ENCODE data around the gene HOXB3.

The HOXB3 gene

DNA sequence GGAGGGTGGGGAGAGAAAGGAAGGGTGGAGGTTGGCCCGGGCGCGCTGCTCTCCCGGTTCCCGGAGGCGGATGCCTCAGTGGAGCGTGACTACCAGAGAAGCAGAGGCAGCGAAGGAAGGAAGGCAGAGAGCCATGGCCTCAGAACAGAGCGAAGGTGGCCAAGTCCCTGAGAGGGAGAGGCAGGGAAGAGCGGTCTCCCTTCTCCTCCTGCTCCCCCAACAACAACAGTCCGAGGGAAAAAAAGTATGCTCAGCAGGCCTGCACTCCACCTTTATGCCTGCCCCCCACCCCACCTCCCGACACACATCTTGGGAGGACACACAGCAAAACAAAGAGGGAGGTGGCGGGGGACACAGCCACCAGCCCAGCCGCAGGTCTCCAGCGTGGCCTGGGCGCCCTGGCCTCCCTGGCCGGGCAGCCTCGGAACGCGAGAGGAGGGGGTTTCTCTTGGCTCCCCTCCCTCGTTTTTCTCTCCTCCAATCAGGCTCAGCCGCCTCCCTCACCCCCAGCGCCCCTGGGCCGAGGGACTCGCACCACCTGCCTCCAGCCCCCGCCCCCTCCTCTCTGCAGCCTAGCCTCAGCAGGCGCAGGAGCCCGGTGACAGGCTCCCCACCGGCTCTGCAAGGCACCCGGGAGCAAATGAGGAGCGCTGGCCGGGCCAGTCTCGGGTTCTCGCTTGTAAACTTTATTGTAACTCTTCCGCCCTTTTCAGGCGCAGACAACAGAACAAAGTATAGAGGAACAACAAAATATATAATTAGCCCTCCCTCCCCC is 21.8 kb upstream of the HOXB3 start:
- DNase-seq, result peak in 1 of 2 donors; percentile 36

DNA sequence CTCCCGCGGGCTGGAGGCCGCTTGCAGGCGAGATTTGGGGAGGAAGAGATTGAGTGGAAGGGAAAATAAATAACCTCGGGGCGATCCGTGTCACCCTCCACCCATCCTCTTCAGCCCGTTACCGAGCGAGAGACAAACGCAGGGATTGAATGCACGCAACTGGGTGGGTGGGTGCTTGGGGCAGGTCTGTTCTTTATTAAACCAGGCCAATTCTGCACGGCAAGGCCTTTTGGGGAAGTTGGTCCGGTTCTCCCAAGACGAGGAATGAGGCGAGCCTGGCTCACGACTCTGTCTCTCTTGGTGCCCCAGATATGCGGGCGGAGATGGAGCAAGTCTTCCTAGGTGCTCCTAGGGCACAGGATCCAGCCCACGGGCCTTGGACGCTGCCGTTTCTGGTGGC is 21.2 kb upstream of the HOXB3 start:
- DNase-seq, result no peak

DNA sequence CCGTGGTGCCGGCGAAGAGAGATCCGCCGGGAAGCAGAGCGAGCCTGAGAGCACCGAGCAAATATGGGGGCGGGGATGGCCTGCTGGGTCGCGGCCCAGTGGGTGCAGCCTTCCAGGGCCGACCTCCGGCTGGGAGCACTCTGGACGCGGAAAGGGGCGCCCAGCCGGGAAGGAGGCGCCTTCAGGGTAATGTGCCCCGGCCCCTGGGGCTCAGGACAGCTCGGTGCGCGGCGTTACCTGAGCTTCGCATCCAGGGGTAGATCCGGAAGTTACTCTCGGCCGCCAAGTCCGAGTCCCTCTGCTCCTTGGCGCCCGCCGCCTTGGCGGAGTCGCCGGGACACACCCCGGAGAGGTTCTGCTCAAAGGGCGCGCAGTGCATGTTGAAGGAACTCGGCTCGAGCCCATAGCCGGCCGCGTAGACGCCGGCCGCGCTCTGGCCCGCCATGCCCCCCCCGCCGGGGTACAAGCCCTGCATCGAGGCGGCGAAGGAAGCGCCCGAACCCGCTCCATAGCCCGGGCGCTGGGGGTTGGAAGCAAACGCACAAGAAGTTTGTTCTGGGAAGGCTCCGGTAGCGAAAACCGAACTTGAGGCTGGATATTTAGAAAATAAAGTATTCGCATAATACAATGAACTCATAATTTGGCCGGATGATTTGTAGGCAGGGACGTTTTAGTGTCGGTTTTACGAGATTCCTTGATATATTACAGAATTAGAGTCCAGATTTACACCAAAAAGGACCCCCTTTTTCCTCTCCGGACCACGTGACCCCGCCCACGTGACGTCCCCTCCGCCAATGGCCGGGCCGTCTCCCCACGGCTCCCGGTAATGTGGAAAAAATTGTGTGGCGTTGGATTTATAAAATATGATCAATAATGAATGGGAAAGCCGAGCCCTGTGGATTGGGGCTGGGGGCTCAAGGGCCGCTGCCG is 20.5 kb upstream of the HOXB3 start, which contains the start of gene HOXB7:
Gene HOXB7, minus strand, starts transcription at position 736 of the 930 bp plus-strand sequence. Its CDS starts 99 bp downstream, at position 637.
- DNase-seq, result peak; percentile 77 to 80

DNA sequence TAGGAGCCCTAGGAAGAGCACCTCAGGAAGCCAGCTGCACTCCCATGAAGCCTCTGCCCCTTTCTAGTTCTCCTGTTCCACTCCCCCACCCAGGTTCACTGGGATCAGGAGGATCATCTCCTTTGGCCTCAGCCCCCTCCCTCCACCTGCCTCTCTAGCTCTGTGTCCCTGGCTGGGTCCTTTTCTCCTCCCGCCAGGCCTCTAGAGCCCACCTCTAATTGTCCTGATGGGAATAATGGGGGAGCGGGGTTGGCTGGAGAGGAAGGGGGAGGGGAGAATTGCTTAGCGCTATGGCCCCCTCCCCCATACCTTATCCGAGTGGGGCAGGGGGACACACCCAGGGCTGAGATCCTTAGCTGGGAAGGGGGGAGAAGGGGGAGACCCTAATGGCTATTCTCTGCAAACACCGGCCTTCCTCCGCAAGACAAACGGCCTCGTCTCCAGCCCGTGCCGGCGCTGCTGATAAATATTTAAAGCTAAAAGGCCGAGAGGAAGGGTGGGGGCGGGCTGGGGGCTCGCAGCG is 19.8 kb upstream of the HOXB3 start:
- no peak for DNase-seq

DNA sequence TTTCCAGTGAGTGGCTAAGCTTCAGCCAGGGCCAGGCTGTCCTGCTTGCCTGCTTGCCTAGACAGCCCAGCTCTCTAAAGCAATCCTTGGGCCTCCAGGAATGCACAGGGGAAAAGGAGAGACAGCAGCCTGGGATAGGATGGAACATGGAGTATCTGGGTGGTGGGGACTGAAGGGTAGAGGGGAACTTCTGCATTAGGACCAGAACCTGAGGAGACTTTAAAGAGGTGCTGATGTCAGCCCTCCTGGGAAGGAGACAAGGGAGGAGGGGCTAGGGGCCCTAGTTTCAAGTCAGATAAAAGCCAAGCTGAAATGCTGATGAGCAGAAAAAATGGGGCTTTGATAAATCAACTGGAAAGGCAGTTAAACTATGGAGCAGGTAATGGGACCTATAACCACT is 19.0 kb upstream of the HOXB3 start:
- no peak for DNase-seq

DNA sequence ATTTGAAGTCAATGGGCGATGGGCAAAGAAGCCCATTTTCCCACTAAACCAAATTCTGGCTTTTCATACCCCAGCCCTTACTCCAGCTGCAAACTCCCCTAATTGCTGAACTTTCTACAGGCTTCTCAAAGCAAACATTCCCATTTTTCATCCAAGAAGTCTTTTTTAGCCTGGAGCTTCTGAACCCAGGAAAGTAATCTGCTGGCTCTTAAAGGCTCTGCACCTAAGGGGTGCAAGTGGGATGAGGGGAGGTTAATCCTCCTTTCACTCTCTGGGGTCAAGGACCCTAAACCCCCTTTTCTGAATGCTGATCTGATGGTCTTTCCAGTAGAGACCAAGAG is 18.4 kb upstream of the HOXB3 start:
- no peak for DNase-seq

DNA sequence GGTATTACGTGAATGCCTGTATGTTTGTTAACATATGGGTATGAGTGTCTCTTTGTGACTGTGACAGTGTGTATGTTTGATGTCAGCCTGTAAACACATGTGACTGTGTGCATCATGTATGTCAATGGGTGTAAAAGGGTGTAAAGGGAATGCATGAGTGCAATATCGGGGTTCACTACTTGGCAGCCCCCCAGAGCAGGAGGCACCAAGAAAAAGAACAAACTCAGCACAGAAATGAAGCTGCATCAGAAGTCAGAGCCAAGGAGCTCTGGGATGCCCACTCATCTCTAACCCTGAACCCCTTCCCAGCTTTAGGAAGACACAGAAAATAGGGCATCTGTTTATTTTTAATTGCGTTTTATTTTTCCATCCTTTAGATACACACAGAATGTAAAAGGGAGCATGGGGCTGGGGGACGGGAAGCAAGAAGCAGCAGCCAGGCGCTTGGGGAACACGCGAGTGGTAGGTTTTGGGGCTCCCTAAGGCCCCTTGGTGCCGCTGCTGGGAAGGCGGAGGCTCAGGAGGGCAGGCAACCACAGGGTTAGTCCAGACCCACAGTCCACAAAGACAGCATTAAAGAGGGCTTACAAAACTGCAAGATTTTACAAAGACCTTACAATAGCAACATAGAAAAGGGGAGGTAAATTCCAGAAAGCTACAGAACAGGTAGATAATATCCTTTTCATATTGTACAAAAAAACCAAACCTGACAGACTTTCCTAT is 17.0 kb upstream of the HOXB3 start:
- DNase-seq, result no peak

DNA sequence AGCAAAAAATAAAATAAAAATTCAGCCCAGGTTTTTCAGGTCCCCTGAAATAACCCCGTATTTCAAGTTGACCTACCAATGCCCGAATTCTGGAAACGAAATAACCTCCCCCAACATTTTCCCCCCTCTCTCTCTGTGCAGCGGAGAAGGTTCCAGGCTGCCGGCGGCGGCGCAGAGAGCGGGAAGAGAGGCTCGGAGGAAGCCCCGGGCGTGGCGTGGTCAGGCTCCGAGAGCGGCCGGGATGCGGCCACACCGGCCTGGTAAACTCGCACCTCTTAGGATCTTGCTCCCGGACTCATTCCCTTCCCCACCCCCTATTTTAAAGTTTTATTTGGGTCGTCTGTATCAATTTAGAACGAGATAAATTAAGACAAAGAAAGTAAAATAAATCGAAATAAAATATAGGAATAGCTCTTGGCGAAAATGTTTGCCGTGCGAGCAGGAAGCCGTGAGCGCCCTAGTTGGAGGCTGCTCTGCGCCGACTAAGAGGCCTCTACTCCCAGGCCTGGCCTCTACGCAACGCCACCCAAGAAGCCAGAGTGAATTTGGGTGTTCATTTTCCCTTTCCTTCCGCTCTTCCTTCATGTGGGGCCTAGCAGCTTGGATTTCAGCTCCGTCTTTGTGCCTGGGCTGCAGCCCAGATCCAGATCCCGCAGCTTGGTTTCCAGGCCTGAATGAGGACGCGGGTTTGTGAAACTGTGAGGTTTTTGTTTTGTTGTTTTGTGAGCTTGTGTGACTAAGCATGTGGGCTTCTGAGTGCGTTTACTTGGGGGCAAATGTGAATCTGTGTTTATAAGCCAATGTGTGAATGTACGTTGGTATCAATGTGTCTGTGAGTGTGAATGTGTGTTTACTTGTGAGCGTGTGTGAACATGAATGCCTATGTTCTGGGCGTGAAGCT is 16.2 kb upstream of the HOXB3 start:
- no peak for DNase-seq

DNA sequence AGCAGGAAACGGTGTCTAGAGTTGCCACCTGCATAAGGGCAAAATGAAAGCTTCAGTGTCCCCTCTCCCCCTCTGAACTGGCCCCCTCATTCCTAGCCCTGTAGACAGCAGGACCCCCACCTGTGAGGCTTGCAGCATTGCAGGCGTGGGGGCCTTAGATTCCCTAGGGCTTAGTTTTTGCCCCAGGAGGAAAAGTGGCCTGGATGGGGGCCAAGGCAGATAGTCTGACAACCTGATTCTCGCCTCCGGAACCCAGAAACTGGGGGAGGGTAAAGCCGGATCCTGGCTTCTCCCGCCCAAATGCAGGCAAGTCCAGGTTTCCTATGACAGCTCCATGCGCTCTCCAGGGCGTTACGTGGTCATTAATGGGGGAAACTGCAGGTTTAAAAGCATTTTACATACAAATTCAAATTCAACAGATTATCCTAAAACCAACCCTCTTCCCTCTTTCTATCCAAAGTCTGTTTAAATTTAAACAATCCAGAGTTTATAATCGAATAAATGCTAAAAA is 15.4 kb upstream of the HOXB3 start:
- no peak for DNase-seq

DNA sequence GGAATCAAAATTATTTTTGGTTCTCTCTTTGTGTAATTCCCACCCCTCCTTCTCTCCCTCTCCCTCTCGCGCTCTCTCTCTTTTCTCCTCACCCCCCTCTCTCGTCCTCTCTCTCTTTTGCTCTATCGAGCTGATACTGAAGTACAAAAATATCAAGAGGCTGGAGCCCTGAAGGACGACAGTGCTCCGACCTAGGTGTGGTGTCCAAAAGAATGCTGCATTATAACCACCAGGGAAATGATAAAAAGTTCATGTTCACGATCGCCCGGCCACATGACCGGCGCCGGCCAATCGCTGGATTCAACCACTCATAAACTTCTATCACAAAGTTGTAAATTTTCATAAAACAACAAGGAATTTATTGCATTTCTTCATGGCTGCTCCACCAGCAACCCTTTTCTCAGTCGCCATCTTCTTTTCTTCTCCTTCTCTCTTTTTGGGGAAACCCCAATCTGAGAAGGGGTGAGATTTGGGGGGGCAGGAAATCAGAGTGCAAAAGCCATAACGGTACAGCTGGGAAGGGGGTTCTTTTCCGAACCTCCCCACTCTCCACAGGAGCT is 14.8 kb upstream of the HOXB3 start, which contains the start of gene HOXB6:
Gene HOXB6, minus strand, starts transcription at position 217 of the 560 bp plus-strand sequence. CDS start 6,836 bp downstream, outside the sequence.
- DNase-seq, result no peak

DNA sequence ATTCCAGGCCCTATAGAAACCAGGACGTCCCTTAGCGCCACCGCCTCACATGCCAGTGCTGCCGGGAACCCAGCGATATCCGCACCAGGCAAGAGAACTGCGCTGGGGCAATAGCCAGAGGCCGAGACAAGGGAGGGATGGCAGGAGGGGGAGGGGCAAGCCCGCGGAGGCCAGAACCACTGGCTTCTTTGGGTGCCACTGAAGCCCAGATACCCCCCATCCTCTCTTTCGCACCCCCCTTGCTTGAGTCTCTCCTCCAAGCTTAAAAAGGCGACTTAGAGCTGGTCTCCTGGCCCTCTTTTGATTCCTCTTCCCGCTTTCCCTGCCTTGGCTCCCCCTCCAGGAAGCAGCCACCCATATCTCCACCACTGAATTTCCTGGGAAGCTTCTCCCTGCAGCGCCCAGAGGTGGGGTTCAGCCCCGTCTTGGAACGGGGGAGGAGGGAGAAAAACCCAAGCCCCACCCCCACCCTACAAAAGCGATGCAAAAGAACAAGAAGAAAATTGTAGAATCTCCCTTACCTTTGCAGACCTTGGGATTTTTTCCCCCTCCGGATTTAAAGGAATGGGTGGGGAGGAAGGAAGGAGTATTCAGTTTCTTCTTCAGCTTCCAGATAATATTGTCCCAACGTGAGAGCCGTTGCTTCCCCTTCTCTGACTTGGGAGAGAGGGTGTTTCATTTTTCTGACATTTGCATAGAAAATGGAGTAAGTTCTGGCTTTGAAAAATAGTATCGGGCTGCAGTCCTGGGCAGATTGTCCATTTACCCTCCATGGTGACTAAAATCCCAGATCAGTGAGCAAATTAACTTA is 14.1 kb upstream of the HOXB3 start:
- no peak for DNase-seq

DNA sequence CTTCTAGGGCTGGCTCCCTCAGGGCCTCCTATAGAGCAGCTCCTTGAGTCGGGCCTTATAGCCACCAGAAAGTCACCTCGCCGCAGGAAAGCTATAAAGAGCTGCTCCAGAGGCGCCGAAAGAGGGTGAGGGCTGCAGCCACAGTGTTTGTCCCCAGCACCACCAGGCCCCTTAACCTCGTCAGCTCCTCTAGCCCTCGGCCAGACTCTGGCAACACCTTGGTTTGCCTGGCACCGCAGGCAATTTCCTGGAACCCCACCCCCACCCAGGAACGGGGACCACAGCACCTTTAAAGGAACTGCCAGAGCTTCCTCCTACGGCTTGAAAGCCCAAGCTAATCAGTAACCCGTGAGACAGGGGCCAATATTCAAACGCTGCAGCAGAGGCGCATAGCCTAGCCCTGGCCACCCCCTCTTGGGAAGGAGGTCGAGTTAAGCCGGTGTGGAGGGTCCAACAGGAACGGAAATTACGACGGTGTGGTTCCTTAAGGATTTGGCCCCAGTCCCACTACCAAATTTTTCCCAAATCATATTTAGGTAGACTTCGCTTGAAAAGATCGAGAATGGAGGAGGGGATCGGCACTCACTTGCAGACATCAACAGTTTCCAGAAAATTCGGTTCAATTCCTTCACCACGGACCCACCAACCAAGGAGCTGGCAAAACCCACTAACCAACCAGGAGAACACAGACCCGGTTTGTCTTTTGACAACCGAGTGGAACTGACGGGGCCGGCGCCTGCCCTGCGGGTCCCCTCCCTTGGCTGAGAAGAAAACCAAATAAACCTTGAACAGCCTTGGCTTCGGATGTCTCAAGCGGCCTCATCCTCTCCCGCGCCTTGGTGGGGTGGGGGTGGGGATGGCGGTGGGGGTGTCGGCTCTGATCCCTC is 11.7 kb upstream of the HOXB3 start:
- DNase-seq, result no peak

DNA sequence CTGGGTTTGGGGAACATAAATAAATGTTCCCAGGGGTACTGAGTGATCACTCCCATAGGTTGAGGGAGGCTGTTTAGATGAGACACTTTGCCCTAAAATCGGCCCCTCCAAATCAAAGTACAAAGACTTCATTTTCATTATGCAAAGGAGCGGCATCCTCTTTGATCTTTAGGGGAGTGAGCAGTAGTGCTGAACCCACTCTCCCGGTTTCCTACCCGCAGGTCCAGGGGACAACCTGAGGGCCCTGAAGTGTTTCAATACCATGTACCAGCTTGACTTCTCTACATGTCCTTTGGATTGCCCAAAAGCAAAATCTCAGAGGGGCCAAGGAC is 11.1 kb upstream of the HOXB3 start:
- DNase-seq, result no peak

DNA sequence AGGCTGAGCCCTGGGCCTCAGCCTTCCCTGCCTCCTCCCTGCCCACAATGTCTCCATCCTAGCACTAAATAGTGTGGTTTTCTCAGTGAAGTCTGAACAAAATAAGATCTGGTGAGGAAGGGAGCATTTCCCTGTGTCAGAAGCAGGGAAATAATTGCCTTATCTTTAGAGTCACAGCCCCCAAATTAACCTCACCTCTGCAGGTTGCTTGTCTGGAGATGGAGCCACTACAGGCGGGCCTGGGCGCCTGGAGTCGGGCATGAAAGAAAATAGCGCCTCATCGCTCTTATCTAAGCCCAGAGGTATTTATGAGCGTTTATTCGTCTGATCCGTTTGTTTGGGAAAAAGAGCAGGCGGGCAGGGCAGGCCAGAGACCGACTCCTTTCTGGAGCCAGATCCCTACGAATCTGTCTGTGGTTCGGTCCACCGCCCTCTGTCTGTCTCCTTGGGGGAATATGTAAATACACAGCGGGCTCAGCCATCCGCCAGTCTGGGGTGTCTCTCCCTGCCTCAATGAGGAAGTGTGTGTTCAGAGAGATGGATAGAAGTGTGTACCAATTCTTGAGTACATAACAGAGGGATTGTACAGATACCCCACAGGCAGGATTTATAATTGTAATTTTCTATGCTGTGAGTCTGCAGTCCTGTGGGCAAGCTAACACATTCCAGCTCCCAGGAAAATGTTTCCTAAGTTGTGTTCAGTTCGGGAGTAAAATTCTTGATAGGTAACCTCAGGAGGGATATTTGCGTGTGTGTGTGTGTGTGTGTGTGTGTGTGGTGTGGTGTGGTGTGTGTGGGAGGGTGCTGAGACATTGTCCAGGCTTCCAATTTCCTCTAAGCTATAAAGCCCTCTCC is 10.4 kb upstream of the HOXB3 start:
- no peak for DNase-seq

DNA sequence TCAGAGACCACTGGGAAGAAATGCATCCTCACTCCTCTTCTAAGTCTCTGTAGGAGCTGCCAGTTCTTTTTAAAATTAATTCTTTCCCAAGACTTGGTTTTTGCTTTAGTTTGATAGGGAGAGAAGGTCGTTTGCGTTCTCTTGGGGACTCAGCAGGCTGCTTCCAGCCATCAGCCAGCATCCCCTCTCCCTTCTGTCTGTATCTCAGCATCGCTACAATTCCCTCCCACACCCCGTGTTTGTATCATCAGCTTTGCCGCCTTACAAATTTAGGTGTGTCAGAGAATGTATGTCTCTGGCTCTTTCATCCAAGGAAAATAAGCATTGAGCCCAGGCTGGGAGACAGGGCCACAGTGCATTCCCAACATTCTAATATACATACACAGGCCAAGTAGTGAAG is 9.3 kb upstream of the HOXB3 start:
- DNase-seq, result no peak

DNA sequence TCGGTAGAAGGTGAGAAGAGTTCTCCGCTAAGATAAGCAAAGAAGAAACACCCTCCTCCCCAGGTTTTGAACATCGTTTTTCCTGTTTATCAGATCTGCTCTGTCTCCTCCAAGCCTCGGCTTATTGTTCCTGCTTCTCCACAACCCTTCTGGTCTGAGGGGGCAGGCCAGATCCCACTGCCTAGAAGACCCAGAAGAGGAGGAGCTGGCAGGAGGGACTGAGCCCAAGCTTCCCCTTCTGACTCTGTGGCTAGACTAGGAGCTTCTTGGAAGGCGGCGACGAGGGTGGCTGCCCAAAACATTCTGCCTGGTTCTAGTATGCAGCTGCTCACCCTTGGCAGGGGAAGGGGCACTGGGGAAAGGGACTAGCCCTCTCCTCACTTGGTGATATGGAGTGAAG is 8.7 kb upstream of the HOXB3 start:
- DNase-seq, result no peak

DNA sequence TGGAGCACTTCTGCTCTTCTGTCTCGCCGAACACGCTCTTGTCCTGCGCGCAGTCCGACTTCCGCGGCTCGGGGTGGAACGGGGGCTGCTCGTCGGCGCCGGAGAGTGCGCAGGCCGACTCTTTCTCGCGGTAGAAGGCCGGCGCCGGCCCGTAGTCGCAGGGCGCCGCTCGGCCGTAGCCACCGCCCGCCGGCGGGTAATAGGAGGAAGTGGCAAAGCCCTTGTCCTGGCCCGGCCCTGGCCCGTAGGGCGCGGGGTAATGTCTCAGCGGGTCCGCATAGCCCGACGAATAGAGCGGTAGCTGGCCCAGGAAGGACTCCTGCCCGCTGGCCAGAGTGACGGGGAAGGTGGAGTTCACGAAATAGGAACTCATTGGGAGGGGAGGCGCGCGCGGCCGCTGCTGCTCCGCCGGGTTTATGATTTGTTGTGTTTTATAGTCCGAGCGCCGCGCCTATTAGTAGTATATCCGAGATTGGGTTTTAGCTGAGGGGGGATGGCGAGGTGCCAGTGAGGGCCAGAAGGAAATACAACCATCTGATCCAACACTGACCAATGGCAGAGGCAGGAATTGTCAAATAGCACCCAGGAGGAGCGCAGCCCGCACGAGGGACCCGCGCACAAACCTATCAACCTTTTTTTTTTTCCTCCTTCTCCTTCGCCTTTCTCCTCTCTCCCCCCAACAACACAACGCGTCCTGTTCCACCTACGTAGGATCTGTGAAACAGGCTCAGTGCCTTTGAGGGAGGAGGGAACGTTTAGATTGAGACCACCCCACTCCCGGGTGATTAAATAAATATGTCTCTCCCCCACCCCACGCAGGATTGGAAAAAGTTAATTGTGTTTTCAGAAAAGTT is 8.0 kb upstream of the HOXB3 start:
- peak in 1 of 2 donors; percentile 51 for DNase-seq

DNA sequence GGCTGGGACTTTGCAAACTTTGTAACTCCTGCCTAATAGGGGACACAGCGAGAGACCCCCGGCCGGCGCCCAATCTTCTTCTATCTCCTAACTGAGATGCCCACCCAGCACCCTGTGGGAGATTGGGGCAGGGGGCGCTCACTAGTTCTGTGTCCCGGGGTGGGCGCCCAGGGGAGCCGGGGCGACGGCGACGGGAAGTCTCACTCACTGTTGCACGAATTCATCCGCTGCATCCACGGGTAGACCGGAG is 7.4 kb upstream of the HOXB3 start:
- DNase-seq, result no peak
